ENCODE results near the gene CNPY1.
A peak's percentile ranks its signal among the peaks of the same experiment; 100 is the strongest.

The CNPY1 gene

GRCh38 chr7:155463114-155463811 is 83.1 kb downstream of the CNPY1 start:
- no peak for DNase-seq

GRCh38 chr7:155462163-155462735 is 84.1 kb downstream of the CNPY1 start:
- DNase-seq = no peak

DNA sequence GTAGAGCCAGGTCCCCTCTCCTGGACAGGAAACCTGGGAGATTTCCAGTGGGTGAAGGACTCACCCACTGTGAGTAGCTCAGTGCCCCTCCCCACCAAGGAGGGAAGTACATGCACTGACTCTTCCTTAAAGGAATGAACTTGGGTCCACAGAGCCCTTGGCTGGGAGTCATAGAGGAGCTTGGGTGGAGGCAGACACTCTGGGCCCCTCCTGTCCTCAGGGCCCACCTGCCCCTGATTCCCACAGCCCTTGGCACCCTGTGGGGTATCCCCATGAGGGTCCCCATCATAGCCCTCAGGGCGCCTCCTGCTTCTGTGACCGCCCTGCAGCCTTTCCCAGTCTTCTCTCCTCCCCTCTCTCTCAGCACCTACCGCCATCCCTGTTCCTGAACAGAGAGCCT is 84.7 kb downstream of the CNPY1 start:
- no peak for DNase-seq

- no peak for DNase-seq
Observed at GRCh38 chr7:155460926-155461613, 85.3 kb downstream of the CNPY1 start.

- DNase-seq = no peak
Observed at GRCh38 chr7:155459700-155460461, 86.5 kb downstream of the CNPY1 start.

DNA sequence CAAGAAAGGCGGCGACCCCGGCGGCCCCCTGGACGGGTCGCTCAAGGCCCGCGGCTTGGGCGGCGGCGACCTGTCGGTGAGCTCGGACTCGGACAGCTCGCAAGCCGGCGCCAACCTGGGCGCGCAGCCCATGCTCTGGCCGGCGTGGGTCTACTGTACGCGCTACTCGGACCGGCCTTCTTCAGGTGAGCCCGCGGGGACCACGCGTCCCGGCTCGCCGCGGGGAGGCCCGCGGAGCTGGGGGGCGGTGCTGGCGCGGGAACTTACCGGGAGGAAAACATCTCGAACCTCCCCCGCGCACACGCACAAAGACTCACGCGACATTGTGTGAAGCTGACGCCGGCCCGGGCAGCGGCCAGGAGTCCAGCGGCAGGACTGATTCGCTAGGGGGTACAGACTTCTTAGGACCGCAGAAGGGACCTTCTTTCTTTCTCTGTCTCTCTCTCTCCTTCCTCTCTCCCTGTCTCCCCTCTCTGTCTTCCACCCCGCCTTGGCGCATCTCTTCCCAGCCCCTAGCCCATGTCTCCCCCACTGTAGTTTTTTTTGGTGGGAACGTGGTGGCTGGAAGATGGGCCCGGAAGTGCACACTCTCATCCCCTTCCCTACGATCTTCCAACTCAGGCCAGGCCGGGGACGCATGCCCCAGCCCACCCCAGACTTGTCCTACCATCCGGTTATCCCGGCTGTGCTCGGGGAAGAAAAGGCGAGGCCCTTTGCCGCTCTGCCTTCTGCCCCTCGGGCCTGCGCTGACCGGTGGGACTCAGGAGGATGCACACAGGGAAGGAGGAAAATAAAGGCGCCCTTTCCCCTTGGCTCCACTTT is 87.3 kb downstream of the CNPY1 start:
- no peak for DNase-seq

DNA sequence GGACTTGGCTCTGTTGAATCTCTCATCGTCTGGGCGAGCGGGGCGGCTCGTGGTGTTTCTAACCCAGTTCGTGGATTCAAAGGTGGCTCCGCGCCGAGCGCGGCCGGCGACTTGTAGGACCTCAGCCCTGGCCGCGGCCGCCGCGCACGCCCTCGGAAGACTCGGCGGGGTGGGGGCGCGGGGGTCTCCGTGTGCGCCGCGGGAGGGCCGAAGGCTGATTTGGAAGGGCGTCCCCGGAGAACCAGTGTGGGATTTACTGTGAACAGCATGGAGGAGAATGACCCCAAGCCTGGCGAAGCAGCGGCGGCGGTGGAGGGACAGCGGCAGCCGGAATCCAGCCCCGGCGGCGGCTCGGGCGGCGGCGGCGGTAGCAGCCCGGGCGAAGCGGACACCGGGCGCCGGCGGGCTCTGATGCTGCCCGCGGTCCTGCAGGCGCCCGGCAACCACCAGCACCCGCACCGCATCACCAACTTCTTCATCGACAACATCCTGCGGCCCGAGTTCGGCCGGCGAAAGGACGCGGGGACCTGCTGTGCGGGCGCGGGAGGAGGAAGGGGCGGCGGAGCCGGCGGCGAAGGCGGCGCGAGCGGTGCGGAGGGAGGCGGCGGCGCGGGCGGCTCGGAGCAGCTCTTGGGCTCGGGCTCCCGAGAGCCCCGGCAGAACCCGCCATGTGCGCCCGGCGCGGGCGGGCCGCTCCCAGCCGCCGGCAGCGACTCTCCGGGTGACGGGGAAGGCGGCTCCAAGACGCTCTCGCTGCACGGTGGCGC is 88.1 kb downstream of the CNPY1 start, which contains the start of gene EN2:
Gene EN2 (plus strand): TSS at position 19 of the 767 bp plus-strand sequence. CDS start 249 bp downstream, at position 268.
- DNase-seq = no peak

GRCh38 chr7:155457544-155458110 is 88.7 kb downstream of the CNPY1 start:
- DNase-seq = no peak

DNA sequence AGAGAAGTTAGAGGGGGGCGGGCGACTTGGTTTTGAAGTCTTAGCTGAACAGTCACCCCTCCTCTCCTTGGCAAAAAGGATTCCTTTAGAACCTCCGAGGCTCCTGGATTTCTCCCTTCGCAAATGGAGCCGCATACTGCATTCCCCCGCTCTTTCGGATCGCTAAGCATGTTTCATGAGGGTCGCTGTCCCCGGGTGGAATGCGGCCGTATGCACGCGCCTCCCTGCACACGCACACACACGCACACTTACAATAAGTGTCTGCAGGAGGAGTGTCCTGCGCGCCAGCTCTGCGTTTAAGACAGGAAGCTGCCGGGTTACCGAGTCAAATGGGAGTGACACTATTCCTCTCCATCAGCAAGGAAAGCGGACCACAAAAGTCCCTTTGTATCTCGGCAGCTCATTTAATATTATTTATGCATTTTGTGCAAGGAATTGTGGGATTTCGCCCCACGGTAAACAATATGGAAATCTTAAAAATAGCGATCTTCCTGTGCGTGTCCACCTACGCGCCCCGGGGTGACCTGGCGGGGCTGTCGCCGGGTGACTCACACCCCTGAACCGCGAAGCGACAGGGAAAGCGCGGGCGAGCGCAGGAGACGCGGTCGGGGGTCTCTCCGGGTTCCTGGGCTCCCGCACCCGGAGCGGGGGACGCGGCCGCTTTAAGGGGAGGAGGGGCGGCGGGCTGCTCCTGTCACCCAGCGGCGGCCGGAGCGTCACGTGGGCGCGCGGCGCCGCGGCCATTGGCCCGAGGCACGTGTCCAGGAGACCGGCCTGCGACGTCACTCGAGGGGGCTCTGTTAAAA is 89.4 kb downstream of the CNPY1 start:
- peak in 1 of 2 donors; percentile 55 for DNase-seq

DNA sequence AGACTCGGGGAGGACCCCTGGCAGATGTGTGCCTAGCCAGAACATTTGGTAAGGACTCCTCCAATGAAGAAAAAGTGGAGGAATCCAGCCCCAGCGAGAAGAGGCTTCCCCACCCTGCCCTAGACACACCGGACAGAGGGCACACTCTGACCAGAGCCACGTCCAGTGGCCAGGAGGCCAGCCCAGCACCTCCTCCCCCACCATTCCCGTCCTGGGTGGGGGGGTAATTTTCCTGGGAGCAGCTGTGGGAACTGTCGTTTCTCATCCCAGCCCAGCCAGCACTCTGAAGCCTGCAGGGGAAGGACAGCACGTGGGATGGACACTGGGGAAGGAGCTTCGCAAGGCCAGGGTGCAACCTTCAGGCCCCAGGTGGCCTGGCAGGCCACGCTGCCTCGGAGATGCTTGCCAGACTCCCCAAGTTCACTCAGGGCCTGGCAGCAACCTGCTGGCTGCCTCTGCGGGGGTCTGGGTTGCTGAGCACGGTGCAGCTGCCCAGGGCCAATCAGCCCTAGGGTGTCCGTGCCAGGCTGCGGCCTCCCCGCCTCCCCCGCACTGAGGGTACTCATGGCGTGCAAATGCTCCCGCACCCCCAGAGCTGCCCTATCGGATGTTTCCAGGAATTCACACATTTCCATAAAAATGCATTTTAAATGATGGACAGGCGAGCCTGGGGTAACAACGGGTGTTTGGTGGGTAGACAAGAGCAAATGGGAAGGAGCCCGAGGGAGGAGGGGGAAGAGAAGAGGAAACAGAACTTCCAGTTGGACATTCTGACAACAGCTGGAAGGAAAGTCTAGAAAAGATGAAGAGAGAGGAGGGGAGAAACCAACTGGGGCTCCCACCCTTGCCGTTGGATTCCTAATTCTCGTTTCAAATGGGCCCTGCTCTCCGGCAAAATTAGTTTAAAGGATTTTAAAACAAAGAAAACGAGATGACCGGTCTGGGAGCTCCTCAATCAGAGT is 90.3 kb downstream of the CNPY1 start:
- DNase-seq = no peak

- no peak for DNase-seq
Observed at GRCh38 chr7:155455132-155455693, 91.1 kb downstream of the CNPY1 start.

DNA sequence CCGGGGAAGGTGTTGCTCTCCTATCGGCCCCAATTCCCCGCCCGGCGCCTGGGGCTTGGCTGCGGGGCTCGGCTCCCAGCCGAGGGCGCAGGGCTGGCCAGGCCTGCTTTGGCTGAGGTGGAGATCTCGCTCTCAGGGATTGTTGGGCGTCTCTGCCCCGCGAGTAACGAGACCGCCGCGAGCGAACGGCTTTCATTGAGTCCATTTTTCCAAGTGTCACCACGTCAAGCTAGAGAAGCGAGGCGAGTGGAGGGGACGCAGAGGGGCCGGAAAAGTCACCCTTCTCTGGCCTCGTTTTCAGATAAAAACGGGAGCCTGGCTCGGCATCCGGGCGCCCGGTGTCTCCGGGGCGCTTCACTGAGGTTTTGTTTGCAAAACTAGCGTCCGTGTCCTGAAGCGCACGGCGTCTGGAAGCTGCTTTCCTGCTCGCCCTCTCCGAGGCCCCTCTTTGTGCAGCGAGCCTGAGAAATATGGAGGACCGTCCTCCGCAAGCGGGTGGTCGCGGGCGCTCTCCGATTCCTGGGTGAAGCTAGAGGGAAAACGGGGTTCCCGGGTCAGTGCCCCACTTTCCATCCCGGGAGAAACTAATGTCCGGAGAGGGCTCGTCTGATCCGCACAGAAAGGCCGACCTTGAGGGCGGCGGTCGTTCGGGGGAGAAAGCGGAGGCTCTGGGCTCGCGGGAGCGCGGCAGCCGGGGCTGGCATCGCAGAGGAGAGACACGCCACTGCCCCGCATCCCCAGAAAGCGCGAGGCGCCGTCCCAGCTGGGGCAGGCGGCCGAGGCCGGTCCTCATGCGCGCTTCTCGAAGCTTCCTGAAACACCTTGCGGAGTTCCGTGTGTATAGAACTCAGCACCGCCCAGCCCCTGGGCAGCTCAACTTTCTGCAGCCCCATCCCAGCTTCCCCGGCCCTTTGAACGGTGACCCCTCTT is 91.9 kb downstream of the CNPY1 start:
- DNase-seq = no peak

DNA sequence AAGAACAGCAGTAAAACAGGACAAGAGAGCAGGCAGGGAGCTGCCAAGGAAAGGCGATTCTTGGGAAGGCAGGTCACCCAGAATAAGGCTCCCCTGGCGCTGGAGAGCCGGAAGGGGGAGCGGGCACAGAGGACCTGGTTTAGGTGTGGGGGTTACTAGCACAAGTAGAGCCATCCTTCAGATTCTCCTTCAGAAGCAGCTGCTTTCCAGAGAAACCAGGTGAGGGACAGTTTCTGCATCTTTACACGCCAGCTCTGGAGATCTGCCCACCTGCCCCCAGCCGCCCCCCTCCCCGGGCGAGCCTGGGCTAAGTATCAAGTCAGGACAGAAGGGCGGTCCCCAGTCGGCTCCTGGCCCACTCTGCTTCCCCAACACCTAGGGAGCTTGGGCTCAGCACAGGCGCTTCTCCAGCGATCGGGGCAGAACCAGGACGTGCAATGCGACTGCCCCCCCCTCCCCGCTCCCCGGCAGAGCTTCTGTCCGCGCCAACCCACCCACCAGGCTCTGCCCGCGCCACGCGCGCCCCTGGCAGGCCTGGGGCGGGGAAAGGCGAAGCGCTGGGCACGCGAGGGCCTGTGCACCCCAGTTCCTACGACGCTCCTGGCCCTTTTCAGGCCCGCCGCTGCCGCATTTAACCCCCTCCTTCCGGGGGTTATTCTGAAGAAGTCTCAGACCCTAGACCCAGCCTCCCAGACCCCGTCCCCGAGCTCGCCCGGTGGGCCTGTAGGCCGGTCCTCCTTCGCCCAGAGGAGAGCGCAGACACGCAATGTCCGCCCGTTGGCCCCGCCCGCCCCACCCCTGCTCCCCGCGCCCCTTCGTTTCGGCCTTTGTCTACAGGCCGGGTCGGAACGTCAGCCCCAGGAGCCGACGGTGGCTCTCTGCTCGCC is 92.8 kb downstream of the CNPY1 start:
- DNase-seq = no peak

DNA sequence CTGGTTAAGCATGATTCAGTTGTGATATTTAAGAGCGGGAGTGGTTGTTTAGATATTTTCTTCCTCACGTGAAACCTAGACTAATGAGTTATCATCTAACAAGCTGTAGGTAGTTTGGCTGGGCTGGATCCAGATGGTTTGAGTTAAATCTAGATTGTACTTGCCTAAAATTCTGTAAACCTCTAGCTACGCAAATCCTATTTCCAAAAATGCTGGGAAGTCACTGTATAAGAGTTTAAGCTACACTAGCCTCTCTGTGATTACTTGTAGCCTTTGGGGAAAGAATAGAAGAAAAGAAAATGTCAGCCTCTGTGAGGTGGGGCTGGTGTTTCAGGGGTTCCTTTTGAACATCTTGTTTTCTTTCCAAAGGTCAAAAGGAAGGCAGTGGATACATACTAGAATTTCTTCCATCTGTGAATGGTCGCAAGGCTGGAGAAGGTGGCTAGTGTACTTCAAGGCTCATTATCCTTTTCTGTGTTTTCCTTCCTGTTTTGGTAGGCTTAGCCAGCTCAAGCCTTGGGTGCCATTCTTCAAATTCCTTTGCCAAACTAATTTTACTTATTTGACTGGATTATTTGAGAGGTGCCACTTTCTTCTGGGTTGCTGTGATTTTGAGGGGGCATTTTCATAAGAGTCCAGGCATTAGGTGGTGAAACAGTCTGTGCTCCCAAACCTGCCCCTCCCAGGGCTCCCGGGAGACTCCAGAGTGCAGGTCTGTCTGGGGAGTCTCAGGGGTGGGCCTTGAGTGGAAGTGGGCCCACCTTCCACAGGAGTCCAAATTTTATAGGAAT is 93.7 kb downstream of the CNPY1 start:
- DNase-seq = no peak

DNA sequence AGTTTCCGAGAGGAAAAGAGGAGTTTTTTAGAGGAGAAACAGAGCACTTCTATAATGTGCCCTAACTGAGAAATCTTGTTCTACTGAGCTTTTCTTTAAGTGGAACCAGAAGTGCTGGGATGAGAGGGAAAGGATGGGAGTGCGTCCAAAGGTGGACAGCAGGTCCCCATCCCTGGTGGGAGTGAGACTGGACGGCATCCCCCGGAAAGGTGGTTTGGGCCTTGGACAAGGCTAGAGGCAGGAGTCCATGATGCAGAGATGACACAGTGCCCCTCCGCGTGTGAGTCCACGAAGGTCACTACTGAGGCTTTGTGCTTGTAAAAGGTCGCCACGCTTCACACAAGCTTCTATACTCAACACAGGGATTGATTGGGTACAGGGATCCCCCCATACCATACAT is 94.5 kb downstream of the CNPY1 start:
- DNase-seq = no peak
